H1 (cell line): ENCODE measurements around the gene DOCK1. TPM values are rescaled to one million over a fixed set of nuclear protein-coding genes. Genes with fewer than 3 reads are reported as not detected.

ENCODE experiments used
- CTCF ChIA-PET: fragments of 300-600 bp; sonication (Branson Sonifier 250); formaldehyde crosslinking; loops from one replicate; lab custom pipeline; 2021; ENCODE audit not compliant: partially characterized antibody; lab: Charles Lee
- POLR2A ChIA-PET: fragments of 300-600 bp; sonication (Branson Sonifier 250); formaldehyde crosslinking; loops from one replicate; lab custom pipeline; 2021; ENCODE audit warnings: inconsistent platforms; ENCODE audit not compliant: partially characterized antibody; lab: Charles Lee
- DNase-seq, 2 experiments: peaks; one replicate each; pipeline versions ENCODE4 v3.0.0 to v3.0.0-alpha.2; 2010 to 2022; ENCODE audit warnings: low spot score in 2 of 2, low read depth in 1 of 2, mixed read lengths in 1 of 2
- FAIRE-seq: peaks from 2 replicates; lab custom pipeline; 2011; peaks lifted over from hg19 to GRCh38; lab: Jason Lieb, UNC
- H2AFZ ChIP-seq: 2 replicates; pipeline ENCODE4 v1.8.1; 2012; ENCODE audit warnings: low read length, inconsistent platforms
- H2AK5ac ChIP-seq: 2 replicates; pipeline ENCODE4 v1.6.1; 2013; ENCODE audit warnings: low read depth, low read length
- H2BK120ac ChIP-seq: replicated peaks from 2 replicates; pipeline ENCODE3; 2013; ENCODE audit warnings: low read depth, low read length, inconsistent platforms
- H2BK12ac ChIP-seq: 2 replicates; pipeline ENCODE4 v1.6.1; 2013; ENCODE audit warnings: low read depth, low read length
- H2BK15ac ChIP-seq: 2 replicates; pipeline ENCODE4 v1.6.1; 2013; ENCODE audit warnings: low read length
- H2BK20ac ChIP-seq: 2 replicates; pipeline ENCODE4 v1.6.1; 2013; ENCODE audit warnings: low read length
- H2BK5ac ChIP-seq: 2 replicates; pipeline ENCODE4 v1.6.1; 2013; ENCODE audit warnings: low read depth, low read length
- H3K14ac ChIP-seq: 2 replicates; pipeline ENCODE4 v1.6.1; 2013; ENCODE audit warnings: inconsistent platforms; ENCODE audit not compliant: insufficient read length
- H3K18ac ChIP-seq: 2 replicates; pipeline ENCODE4 v1.6.1; 2013; ENCODE audit warnings: low read length; ENCODE audit errors: extremely low read depth
- H3K23ac ChIP-seq: 2 replicates; pipeline ENCODE4 v1.6.1; 2013; ENCODE audit warnings: inconsistent platforms; ENCODE audit not compliant: insufficient read length
- H3K23me2 ChIP-seq: 2 replicates; pipeline ENCODE4 v1.6.1; 2013; ENCODE audit warnings: low read depth, low read length
- H3K27ac ChIP-seq: 2 replicates; pipeline ENCODE4 v1.6.1; 2011; ENCODE audit warnings: low read depth, low read length, inconsistent platforms
- H3K27me3 ChIP-seq, 4 experiments: replicated peaks in 1 of 4; 1 replicate in 1 of 4; 2 replicates in 3 of 4; pipeline versions ENCODE4 v1.6.1 to v1.8.1; 2011 to 2013; ENCODE audit warnings: low read length in 3 of 4, mild to moderate bottlenecking in 3 of 4, inconsistent platforms in 2 of 4, mixed read lengths in 2 of 4, moderate library complexity in 1 of 4; ENCODE audit not compliant: control insufficient read depth in 3 of 4, insufficient read depth in 3 of 4; ENCODE audit errors: extremely low read depth in 1 of 4
- H3K36me3 ChIP-seq, 4 experiments: 2 replicates each; pipeline versions ENCODE4 v1.6.1 to v1.8.1; 2011 to 2013; ENCODE audit warnings: mild to moderate bottlenecking in 4 of 4, low read length in 3 of 4, moderate library complexity in 2 of 4, control low read depth in 1 of 4, inconsistent platforms in 1 of 4; ENCODE audit not compliant: insufficient read depth in 4 of 4, control insufficient read depth in 2 of 4
- H3K4ac ChIP-seq: replicated peaks from 2 replicates; pipeline ENCODE3; 2013; ENCODE audit warnings: low read length, low read depth, mixed read lengths, inconsistent platforms; ENCODE audit not compliant: insufficient read length
- H3K4me1 ChIP-seq, 4 experiments: replicated peaks in 1 of 4; 1 replicate in 1 of 4; 2 replicates in 3 of 4; pipeline versions ENCODE4 v1.6.1 to v1.8.1; 2011 to 2013; ENCODE audit warnings: low read length in 3 of 4, inconsistent platforms in 2 of 4, mixed read lengths in 1 of 4; ENCODE audit not compliant: insufficient read depth in 4 of 4, control insufficient read depth in 3 of 4
- H3K4me2 ChIP-seq, 2 experiments: 2 replicates each; pipeline versions ENCODE4 v1.6.1 to v1.8.1; 2011 to 2013; ENCODE audit warnings: low read depth in 2 of 2, low read length in 2 of 2, control low read depth in 1 of 2, inconsistent platforms in 1 of 2, mild to moderate bottlenecking in 1 of 2; ENCODE audit not compliant: insufficient read depth in 1 of 2
- H3K4me3 ChIP-seq, 4 experiments: fragments of 200-600, 300-600 bp in 1 of 4; sonication (generic), shearing (Covaris generic), sonication (Bioruptor Twin) in 1 of 4; 2 replicates each; pipeline versions ENCODE4 v1.5.1 to v1.8.1; 2011 to 2016; ENCODE audit warnings: low read length in 4 of 4, low read depth in 3 of 4, control low read depth in 2 of 4, inconsistent platforms in 2 of 4, mild to moderate bottlenecking in 2 of 4, mixed read lengths in 1 of 4, moderate library complexity in 1 of 4; ENCODE audit not compliant: insufficient read depth in 2 of 4; ENCODE audit errors: extremely low read depth in 1 of 4
- H3K56ac ChIP-seq: replicated peaks from 2 replicates; pipeline ENCODE3; 2013; ENCODE audit warnings: low read depth, mild to moderate bottlenecking, mixed read lengths, low read length, inconsistent platforms; ENCODE audit not compliant: insufficient read length
- H3K79me1 ChIP-seq: 2 replicates; pipeline ENCODE4 v1.6.1; 2013; ENCODE audit warnings: low read depth, low read length, control low read depth
- H3K79me2 ChIP-seq, 2 experiments: 2 replicates each; pipeline versions ENCODE4 v1.6.1 to v1.8.1; 2012 to 2013; ENCODE audit warnings: low read length in 2 of 2, mild to moderate bottlenecking in 2 of 2, inconsistent platforms in 1 of 2; ENCODE audit not compliant: insufficient read depth in 2 of 2, control insufficient read depth in 1 of 2
- H3K9ac ChIP-seq, 4 experiments: replicated peaks in 1 of 4; 1 replicate in 1 of 4; 2 replicates in 3 of 4; pipeline versions ENCODE4 v1.6.1 to v1.8.1; 2011 to 2013; ENCODE audit warnings: low read depth in 3 of 4, low read length in 3 of 4, control low read depth in 2 of 4, mild to moderate bottlenecking in 2 of 4, moderate library complexity in 2 of 4, inconsistent platforms in 1 of 4; ENCODE audit errors: extremely low read depth in 1 of 4
- H3K9me3 ChIP-seq, 2 experiments: 2 replicates each; pipeline versions ENCODE4 v1.6.1 to v1.8.1; 2012 to 2013; ENCODE audit warnings: mild to moderate bottlenecking in 2 of 2, moderate library complexity in 2 of 2, control low read depth in 1 of 2, inconsistent platforms in 1 of 2, low read depth in 1 of 2, low read length in 1 of 2, mixed read lengths in 1 of 2; ENCODE audit not compliant: insufficient read depth in 2 of 2
- H4K20me1 ChIP-seq, 2 experiments: replicated peaks in 1 of 2; 2 replicates each; pipeline versions ENCODE3 to v1.8.1; 2011 to 2013; ENCODE audit warnings: inconsistent platforms in 2 of 2, low read length in 2 of 2, mild to moderate bottlenecking in 1 of 2; ENCODE audit not compliant: insufficient read depth in 2 of 2, control insufficient read depth in 1 of 2
- H4K5ac ChIP-seq: 2 replicates; pipeline ENCODE4 v1.6.1; 2013; ENCODE audit warnings: low read length, low read depth, mixed read lengths, inconsistent platforms; ENCODE audit not compliant: insufficient read length
- H4K8ac ChIP-seq: 2 replicates; pipeline ENCODE4 v1.8.0; 2013; ENCODE audit warnings: mild to moderate bottlenecking, moderate library complexity, low read length, inconsistent platforms; ENCODE audit not compliant: insufficient read depth; ENCODE audit errors: extremely low read depth
- H4K91ac ChIP-seq: replicated peaks from 2 replicates; pipeline ENCODE3; 2013; ENCODE audit warnings: low read length, mixed read lengths, inconsistent platforms; ENCODE audit not compliant: insufficient read length
- BACH1 ChIP-seq: IDR thresholded peaks from 2 replicates; pipeline ENCODE4 v1.6.1; 2012; ENCODE audit warnings: low read length, improper control_type of control experiment
- CHD2 ChIP-seq: IDR thresholded peaks from 2 replicates; pipeline ENCODE4 v1.6.1; 2012; ENCODE audit warnings: low read length, improper control_type of control experiment
- CREB1 ChIP-seq: IDR thresholded peaks from 2 replicates; pipeline ENCODE4 v1.6.1; 2012; ENCODE audit warnings: inconsistent platforms
- JUND ChIP-seq: IDR thresholded peaks from 2 replicates; pipeline ENCODE4 v1.6.1; 2011; ENCODE audit warnings: mild to moderate bottlenecking, improper control_type of control experiment, low read length
- MAFK ChIP-seq: IDR thresholded peaks from 2 replicates; pipeline ENCODE4 v1.6.1; 2012; ENCODE audit warnings: low read depth, mild to moderate bottlenecking, improper control_type of control experiment, low read length
- MAX ChIP-seq: IDR thresholded peaks from 2 replicates; pipeline ENCODE4 v1.6.1; 2012; ENCODE audit warnings: inconsistent platforms
- POLR2AphosphoS5 ChIP-seq: IDR thresholded peaks from 2 replicates; pipeline ENCODE4 v1.6.1; 2011; ENCODE audit warnings: low read depth, low read length
- RXRA ChIP-seq: IDR thresholded peaks from 2 replicates; pipeline ENCODE4 v1.6.1; 2011; ENCODE audit warnings: low read depth, mild to moderate bottlenecking, low read length, moderate library complexity; ENCODE audit not compliant: insufficient read depth
- SIRT6 ChIP-seq: IDR thresholded peaks from one replicate; pipeline ENCODE4 v1.7.1; 2012; ENCODE audit warnings: low read length, inconsistent platforms
- SIX5 ChIP-seq: IDR thresholded peaks from 2 replicates; pipeline ENCODE4 v1.6.1; 2011; ENCODE audit warnings: mild to moderate bottlenecking, low read depth, low read length
- TCF12 ChIP-seq: IDR thresholded peaks from 2 replicates; pipeline ENCODE4 v1.6.1; 2011; ENCODE audit warnings: low read depth, mild to moderate bottlenecking, low read length
- ZNF274 ChIP-seq: IDR thresholded peaks from 2 replicates; pipeline ENCODE4 v1.7.0; 2012; ENCODE audit warnings: low read length, borderline replicate concordance; ENCODE audit errors: extremely low read depth
- WGBS, 2 experiments: shearing (Covaris generic) in 1 of 2; methylation state at CpG; one replicate each; pipeline versions ENCODE4 v1.1.6 to v1.1.7; 2013 to 2015; ENCODE audit warnings: low lambda C conversion rate in 2 of 2, mixed read lengths in 2 of 2, inconsistent platforms in 1 of 2, low coverage in 1 of 2, missing lambda C conversion rate in 1 of 2; ENCODE audit not compliant: insufficient replicate concordance in 2 of 2, insufficient coverage in 1 of 2, insufficient read length in 1 of 2; ENCODE audit errors: extremely low coverage in 1 of 2, missing lambda C conversion rate in 1 of 2; 5-methylcytosine and 5-hydroxymethylcytosine counted together
- polyA plus RNA-seq, 7 experiments: library from polyadenylated mRNA; depleted of rRNA in 3 of 7; stranded (reverse) in 5 of 7; unstranded in 2 of 7; fragments of >200 nt in 5 of 7; fragments of 200-250 nt in 2 of 7; gene quantifications; 1 replicate in 5 of 7; 2 replicates in 1 of 7; 4 replicates in 1 of 7; pipeline versions ENCODE4 v1.2.1 to v1.2.3, GENCODE V29; 2011 to 2013; ENCODE audit warnings: missing spikeins in 2 of 7, mixed read lengths in 2 of 7
- total RNA-seq: library from RNA; stranded (reverse); fragmentation: NEBNext Ultra II Directional; extraction: Animal tissue kit (Norgen Biotek cat#: 25700); gene quantifications from 2 replicates; pipeline ENCODE4 v1.2.1, GENCODE V29; 2021
- TF ChIP-seq, protein P1 (sequence below): IDR thresholded peaks from 2 replicates; pipeline ENCODE4 v1.6.1; 2011; ENCODE audit warnings: low read length, improper control_type of control experiment

Gene DOCK1
- total and polyA plus RNA-seq, 2 of the 8 experiments (the other 6 are each of a cell fraction or from before 2014, with no cell fraction given): 11.6 to 53.0 TPM

DNA sequence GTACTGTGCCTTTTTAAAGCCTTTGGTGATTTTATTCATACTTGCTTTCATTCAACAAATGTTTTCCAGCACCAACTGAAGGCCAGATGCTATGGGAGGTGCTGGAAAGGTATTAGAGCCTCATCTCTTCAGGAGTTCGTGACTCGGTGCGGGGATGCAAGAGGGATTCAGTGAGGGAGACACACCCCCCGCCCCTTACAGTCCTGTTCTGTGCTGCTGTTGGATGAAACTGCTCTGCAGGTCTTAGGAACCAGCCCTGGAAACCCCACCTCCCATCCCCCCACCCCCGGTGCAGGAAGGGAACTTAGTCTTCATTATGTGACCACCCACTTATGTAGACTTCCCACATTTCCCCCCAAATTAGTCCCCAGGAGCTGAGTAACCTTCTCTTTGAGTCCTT lies 180.7 kb downstream of the DOCK1 start:
- no peak overlapping the region for H2BK20ac ChIP-seq
- no peak overlapping the region for H3K4me3 ChIP-seq
- no peak overlapping the region for H3K23ac ChIP-seq
- no peaks in the 10 kb centered on the region for H4K20me1 ChIP-seq
- FAIRE-seq (no peak), DNase-seq (no peak)
- no peak overlapping the region for H3K4me2 ChIP-seq
- WGBS, 2 experiments: 90% methylated on average over 3 of the region's 5 CpGs; no CpG with 5 or more reads in 1 of the 2 experiments
- H3K23me2 ChIP-seq: no peaks in the 10 kb centered on the region
- no peak overlapping the region for H3K14ac ChIP-seq
- no peaks in the 10 kb centered on the region for H3K79me2 ChIP-seq
- no peak overlapping the region for H2AK5ac ChIP-seq
- H4K8ac ChIP-seq: no peak overlapping the region
- H3K9me3 ChIP-seq: no peaks in the 10 kb centered on the region
- H3K27me3 ChIP-seq: no peaks in the 10 kb centered on the region
- no peak overlapping the region for H2BK12ac ChIP-seq
- H2AFZ ChIP-seq: no peak overlapping the region
- no peak overlapping the region for H4K91ac ChIP-seq
- H3K79me1 ChIP-seq: no peaks in the 10 kb centered on the region; the same call in 1 of the 2 replicates
- H3K18ac ChIP-seq: no peak overlapping the region
- POLR2A ChIA-PET: no interaction called here
- H2BK5ac ChIP-seq: no peak overlapping the region
- H3K56ac ChIP-seq: no peak overlapping the region
- no peak overlapping the region for H3K9ac ChIP-seq
- H2BK120ac ChIP-seq: no peak overlapping the region
- no peak overlapping the region for H3K4ac ChIP-seq
- CTCF ChIA-PET: no interaction called here
- no peak overlapping the region for H4K5ac ChIP-seq
- H3K4me1 ChIP-seq: no peaks in the 10 kb centered on the region
- no peak overlapping the region for H3K27ac ChIP-seq
- TF ChIP-seq SIX5 (no peak), BACH1 (no peak), CREB1 (no peak), JUND (no peak), CHD2 (no peak), MAX (no peak), POLR2AphosphoS5 (no peak), MAFK (no peak), RXRA (no peak), ZNF274 (no peak), SIRT6 (no peak), TCF12 (no peak)
- TF ChIP-seq, protein P1, sequence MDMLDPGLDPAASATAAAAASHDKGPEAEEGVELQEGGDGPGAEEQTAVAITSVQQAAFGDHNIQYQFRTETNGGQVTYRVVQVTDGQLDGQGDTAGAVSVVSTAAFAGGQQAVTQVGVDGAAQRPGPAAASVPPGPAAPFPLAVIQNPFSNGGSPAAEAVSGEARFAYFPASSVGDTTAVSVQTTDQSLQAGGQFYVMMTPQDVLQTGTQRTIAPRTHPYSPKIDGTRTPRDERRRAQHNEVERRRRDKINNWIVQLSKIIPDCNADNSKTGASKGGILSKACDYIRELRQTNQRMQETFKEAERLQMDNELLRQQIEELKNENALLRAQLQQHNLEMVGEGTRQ: no peak
- H2BK15ac ChIP-seq: no peak overlapping the region
- H3K36me3 ChIP-seq: no peaks in the 10 kb centered on the region; a peak in 3 of 8 replicates
